ENCODE data around the gene GPA33. TPM values are rescaled to one million over a fixed set of nuclear protein-coding genes. Genes with fewer than 3 reads are reported as not detected.
A peak's percentile ranks its signal among the peaks of the same experiment; 100 is the strongest.
"Not testable (repeated sequence)": the region's sequence is repeated elsewhere in the genome, so short reads cannot be mapped to it uniquely, and the experiment has no call there.

Gene GPA33
- polyA plus RNA-seq, 1 donor = 1.1 TPM

GRCh38 chr1:167056529-167057231 is 33.5 kb downstream of the GPA33 start:
- no peak for DNase-seq

- DNase-seq = no peak
Observed at GRCh38 chr1:167054946-167055630, 35.1 kb downstream of the GPA33 start.

GRCh38 chr1:167054531-167054930 is 35.6 kb downstream of the GPA33 start:
- DNase-seq = no peak

- no peak for DNase-seq
Observed at GRCh38 chr1:167052389-167052788, 37.8 kb downstream of the GPA33 start.

GRCh38 chr1:167051907-167052306 is 38.3 kb downstream of the GPA33 start:
- no peak for DNase-seq

GRCh38 chr1:167043752-167044488 is 46.3 kb downstream of the GPA33 start:
- peak; percentile 72 for DNase-seq

- no peak for DNase-seq
Observed at GRCh38 chr1:167033646-167034045, 56.5 kb downstream of the GPA33 start.

GRCh38 chr1:167029553-167029952 is 60.6 kb downstream of the GPA33 start:
- DNase-seq = not testable (repeated sequence)

GRCh38 chr1:167022384-167022783 is 67.8 kb downstream of the GPA33 start:
- no peak for DNase-seq

GRCh38 chr1:167016100-167016750 is 74.0 kb downstream of the GPA33 start:
- no peak for DNase-seq

GRCh38 chr1:167013108-167013929 is 76.9 kb downstream of the GPA33 start:
- DNase-seq = no peak

- DNase-seq = no peak
Observed at GRCh38 chr1:167012570-167012969, 77.6 kb downstream of the GPA33 start.

GRCh38 chr1:167011560-167012191 is 78.5 kb downstream of the GPA33 start:
- DNase-seq = no peak

- DNase-seq = no peak
Observed at GRCh38 chr1:167003711-167004110, 86.5 kb downstream of the GPA33 start.

Other genes with a start within 250 kb of the GPA33 start
- gene TADA1, start 214.1 kb downstream of the GPA33 start, polyA plus RNA-seq (ENCODE audit: insufficient read length) = 29.1 TPM
- 20.6 TPM for gene ILDR2, start 114.8 kb downstream of the GPA33 start, polyA plus RNA-seq (ENCODE audit: insufficient read length)
- 2.5 TPM for gene MAEL, start 101.1 kb downstream of the GPA33 start, polyA plus RNA-seq (ENCODE audit: insufficient read length)
- 0.45 TPM for gene STYXL2, start 3.7 kb upstream of the GPA33 start, polyA plus RNA-seq (ENCODE audit: insufficient read length)
- 20.7 TPM for gene POU2F1, start 130.5 kb upstream of the GPA33 start, polyA plus RNA-seq (ENCODE audit: insufficient read length)